Measurements from ENCODE around the gene PTPN6.

The PTPN6 gene

DNA sequence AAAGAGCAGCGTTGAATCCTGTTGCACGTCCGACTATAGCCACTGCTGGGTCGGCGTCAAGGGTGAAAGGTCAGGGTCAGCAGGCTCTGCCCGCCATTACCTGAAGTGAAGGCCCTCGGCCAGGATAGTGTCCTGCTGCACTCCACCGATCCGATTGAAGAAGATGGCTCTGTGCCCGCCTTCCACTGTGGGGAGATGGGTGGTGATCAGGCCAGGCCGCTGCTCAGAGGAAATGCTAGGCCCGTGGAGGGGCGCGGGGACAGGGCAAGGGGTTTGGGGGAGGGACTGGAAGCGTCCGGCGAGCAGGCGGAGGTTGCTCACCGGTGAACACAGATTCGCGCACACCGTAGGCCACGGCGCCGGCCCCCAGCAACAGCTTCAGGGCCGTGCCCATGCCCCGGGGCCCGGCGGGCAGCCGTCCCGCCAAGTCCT lies 19.0 kb downstream of the PTPN6 start:
- DNase-seq (ENCODE audit: low read depth): no peak

GRCh38 chr12:6974180-6974579 lies 23.0 kb downstream of the PTPN6 start:
- DNase-seq (ENCODE audit: low read depth): no peak

- no peak for DNase-seq (ENCODE audit: low read depth)
Measured at GRCh38 chr12:6975297-6976032, 24.3 kb downstream of the PTPN6 start.

DNA sequence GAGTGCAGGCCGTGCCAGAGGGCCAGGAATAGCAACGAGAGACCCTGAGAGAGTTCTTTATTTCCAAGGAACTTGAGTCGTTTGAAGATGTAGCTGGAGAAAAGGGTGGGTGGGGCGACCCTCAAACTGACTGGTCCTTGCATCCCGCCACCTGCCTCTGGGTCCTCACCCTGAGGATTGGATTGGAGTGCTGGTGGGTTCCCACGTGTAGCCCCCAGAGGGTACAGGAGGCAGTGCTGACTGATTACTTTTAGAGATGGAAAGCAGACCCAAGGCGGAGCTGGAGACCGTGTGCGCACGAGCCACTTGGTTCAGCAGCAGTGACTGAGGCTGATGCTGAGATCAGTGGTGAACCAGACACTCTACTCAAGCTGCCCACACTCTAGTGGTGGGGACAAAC lies 26.5 kb downstream of the PTPN6 start:
- DNase-seq (ENCODE audit: low read depth): no peak

- no peak for DNase-seq (ENCODE audit: low read depth)
Measured at GRCh38 chr12:6978188-6978587, 27.0 kb downstream of the PTPN6 start.

- DNase-seq (ENCODE audit: low read depth): no peak
Measured at GRCh38 chr12:6978611-6979011, 27.5 kb downstream of the PTPN6 start.

GRCh38 chr12:6979021-6979420 lies 27.9 kb downstream of the PTPN6 start:
- DNase-seq (ENCODE audit: low read depth): no peak

GRCh38 chr12:6979453-6979852 lies 28.3 kb downstream of the PTPN6 start:
- no peak for DNase-seq (ENCODE audit: low read depth)

DNA sequence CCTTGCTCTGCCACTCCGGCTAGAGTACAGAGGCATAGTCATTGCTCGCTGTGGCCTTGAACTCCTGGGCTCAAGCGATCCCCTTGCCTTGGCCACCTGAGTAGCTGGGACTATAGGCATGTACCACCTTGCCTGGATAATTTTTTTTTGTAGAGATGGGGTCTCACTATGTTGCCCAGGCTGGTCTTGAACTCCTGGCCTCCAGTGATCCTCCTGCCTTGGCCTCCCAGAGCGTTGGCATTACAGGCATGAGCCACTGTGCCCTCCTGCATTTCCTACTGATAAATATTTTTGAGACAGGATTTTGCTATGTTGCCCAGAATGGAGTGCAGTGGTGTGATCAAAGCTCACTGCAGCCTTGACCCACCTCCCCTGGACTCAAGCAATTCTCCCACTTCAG lies 28.9 kb downstream of the PTPN6 start:
- no peak for DNase-seq (ENCODE audit: low read depth)

DNA sequence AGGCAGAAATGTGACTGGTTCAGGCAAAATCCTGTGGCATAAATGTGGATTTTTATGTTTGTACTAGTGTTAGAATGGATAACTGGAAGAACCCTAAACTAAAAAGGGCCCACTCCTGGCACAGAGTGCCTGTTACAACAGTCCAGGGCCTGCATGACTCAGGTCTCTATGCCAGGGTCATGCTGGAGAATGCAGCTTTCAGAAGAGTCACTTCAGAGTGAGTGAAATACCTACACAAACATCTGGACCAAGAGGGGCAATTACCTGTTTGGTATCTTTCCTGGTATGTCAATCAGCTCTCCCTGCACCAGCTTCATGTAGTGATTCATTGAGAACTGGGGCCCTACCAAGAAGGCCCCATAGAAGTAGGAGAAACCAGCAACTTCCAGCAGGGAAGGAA lies 29.6 kb downstream of the PTPN6 start:
- DNase-seq (ENCODE audit: low read depth): no peak

DNA sequence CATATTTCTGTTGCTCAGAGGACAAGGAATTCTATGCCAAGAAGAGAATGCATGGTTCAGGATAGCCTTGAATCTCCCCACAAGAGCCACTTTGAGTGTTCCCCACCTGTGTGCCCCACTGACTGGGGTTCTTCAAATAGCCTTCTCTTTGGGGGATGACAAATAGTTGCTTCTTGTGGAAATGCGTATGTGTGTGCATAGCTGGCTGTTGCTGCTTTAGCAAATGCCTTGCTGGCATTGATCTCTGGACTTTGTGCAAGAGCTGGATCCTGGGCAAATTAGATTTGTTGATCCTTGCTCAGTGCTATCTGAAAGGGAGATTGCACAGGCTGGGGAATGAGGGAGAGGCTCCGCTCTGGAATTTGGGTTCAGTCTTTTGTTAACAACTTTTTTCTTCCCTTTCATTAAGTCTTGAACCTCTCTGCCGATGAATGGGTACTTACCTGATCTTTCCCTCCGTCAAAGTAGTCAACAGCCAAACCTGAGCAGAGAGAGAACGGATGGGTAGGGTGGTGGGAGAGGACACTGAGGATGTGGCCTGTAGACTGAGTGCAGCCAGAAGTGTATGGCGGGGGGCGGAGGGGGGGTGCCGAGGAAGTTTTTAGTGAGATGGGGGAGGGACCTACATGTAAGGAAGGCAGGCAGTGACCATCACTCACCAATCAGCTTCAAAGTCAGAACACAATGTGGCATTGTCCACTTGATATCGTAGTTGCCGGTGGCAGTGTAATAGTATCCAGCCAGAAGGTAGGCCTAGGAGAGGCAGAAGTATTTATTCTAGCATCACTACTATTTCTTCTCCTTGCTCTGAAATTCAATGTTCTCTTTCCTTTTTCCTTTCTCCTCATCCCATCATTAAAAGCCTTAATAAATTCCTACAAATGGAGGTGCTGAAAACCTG lies 30.2 kb downstream of the PTPN6 start:
- DNase-seq (ENCODE audit: low read depth): no peak

GRCh38 chr12:6982532-6982931 lies 31.4 kb downstream of the PTPN6 start:
- no peak for DNase-seq (ENCODE audit: low read depth)

GRCh38 chr12:6987956-6988553 lies 36.9 kb downstream of the PTPN6 start:
- no peak for DNase-seq (ENCODE audit: low read depth)

GRCh38 chr12:6996040-6996441 lies 44.9 kb downstream of the PTPN6 start:
- DNase-seq (ENCODE audit: low read depth): no peak

DNA sequence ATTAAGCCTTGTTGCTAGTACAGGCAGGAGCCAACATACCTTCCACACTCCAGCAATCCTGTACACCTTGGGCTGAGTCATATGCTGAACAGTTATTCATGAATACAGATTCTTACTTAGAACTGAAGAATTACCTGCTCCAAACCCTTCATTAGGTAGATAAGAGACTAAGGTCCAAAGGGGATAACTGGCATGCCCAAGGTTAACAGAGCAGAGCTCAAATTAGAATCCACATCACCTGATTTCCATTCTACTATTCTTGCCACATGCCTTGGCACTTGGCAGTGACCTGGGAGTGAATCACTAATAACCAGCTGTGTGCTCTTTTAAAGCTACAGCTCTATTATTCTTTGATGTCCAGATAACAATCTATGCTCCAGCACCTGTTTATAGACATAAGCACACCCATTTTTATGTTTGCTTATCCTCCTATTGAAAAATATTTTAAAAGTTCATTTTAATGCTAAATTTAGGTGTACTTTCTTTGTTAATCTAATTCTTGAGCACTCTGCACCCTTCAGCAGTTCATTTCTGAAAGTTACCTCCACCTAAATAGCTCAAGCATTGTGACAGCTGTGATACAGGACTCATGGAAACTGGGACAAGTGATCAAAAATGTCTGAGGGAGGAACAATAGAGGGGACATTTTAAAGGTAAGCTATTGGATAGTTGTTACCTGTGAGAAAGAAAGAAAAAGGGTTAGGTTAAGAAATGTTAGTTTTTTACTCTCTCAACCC lies 47.7 kb downstream of the PTPN6 start:
- DNase-seq (ENCODE audit: low read depth): no peak

GRCh38 chr12:7001921-7002591 lies 50.9 kb downstream of the PTPN6 start:
- no peak for DNase-seq (ENCODE audit: low read depth)

- DNase-seq (ENCODE audit: low read depth): no peak
Measured at GRCh38 chr12:7004287-7004803, 53.2 kb downstream of the PTPN6 start.

DNA sequence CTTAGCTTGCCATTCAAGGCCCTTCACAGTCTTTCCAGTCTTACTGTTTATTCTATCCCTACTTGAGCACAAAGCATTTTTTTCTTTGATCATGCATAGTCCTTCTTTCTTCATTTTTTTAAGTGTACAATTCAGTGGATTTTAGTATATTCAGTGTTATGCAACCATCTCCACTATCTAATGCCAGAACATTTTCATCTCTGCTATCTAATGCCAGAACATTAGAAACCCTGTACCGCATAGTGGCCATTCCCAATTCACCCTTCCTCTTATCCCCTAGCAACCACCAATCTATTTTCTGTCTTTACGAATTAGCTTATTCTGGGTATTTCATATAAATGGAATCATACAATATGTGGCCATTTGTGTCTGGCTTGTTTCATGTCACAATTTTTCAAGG lies 53.7 kb downstream of the PTPN6 start:
- no peak for DNase-seq (ENCODE audit: low read depth)

DNA sequence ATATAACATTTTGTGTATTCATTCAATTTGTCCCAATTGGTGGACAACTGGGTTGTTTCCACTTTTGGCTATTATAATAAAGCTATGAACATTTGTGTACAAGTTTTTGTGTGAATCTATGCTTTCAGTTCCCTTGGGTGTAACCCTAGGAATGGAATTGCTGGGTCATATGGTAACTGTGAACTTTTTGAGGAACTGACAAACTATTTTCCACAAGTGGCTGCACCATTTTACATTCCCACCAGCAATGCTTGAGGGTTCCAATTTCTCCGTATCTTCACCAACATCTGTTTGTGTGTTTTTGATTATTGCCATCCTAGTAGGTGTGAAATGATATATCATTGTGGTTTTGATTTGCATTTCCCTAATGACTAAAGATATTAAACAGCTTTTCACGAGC lies 54.2 kb downstream of the PTPN6 start:
- no peak for DNase-seq (ENCODE audit: low read depth)

- no peak for DNase-seq (ENCODE audit: low read depth)
Measured at GRCh38 chr12:7006639-7007038, 55.5 kb downstream of the PTPN6 start.

DNA sequence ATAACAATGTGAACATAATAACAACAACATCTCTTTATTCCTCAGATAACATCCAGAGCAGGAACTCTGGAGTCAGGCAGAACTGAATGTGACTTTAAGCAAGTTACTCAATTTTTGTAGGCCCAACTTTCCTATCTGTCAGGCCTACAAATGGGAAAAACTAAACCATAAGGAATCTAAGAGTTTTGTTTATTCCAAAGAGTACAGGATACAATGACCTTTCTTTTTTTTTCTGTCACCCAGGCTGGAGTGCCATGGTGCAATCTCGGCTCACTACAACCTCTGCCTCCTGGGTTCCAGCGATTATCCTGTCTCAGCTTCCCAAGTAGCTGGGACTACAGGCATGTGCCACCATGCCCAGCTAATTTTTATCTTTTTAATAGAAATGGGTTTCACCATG lies 57.7 kb downstream of the PTPN6 start:
- no peak for DNase-seq (ENCODE audit: low read depth)

Measured in stimulated activated CD8-positive, alpha-beta memory T cell treated with anti-CD3 and anti-CD28 coated beads, Interleukin-7, amount 100 ng/mL, for 24 hours (primary cell).